K562 (cell line): ENCODE results near the gene PRKAG2. TPM values are rescaled to one million over a fixed set of nuclear protein-coding genes. Genes with fewer than 3 reads are reported as not detected.

ENCODE experiments used
- BRD4 ChIP-seq: fragments of 200-600 bp; sonication (generic); IDR thresholded peaks from 2 replicates; pipeline ENCODE4 v1.6.1; 2017; ENCODE audit warnings: inconsistent platforms
- BRF1 ChIP-seq: IDR thresholded peaks from 3 replicates; pipeline ENCODE4 v1.6.1; 2011; ENCODE audit warnings: borderline replicate concordance, mild to moderate bottlenecking; ENCODE audit not compliant: insufficient read length; ENCODE audit errors: extremely low read depth
- CEBPG ChIP-seq, 3 experiments: fragments of 200-800 bp in 1 of 3; sonication (Bioruptor generic) in 1 of 3; sonication (generic) in 1 of 3; formaldehyde crosslinking in 1 of 3; IDR thresholded peaks in 2 of 3; conservative IDR thresholded peaks in 1 of 3; 2 replicates each; pipeline versions ENCODE4 v1.6.1 to v1.8.0; 2016 to 2022; ENCODE audit warnings: missing compliant biosample characterization in 2 of 3, missing genetic modification characterization in 2 of 3, mild to moderate bottlenecking in 1 of 3, missing genetic modification reagents in 1 of 3
- CXXC5 ChIP-seq: fragments of 250-450 bp; sonication (Bioruptor Pico); IDR thresholded peaks from 2 replicates; pipeline ENCODE4 v1.8.0; 2022; ENCODE audit warnings: inconsistent platforms, mild to moderate bottlenecking, moderate library complexity
- E2F6 ChIP-seq, 2 experiments: IDR thresholded peaks; 2 replicates each; pipeline ENCODE4 v1.6.1; 2011; ENCODE audit warnings: borderline replicate concordance in 1 of 2, control low read depth in 1 of 2, low read depth in 1 of 2, low read length in 1 of 2, mild to moderate bottlenecking in 1 of 2, mixed read lengths in 1 of 2, moderate library complexity in 1 of 2; ENCODE audit not compliant: insufficient read depth in 1 of 2, insufficient read length in 1 of 2, poor library complexity in 1 of 2, severe bottlenecking in 1 of 2; ENCODE audit errors: extremely low read depth in 1 of 2
- ETV5 ChIP-seq: sonication (generic); formaldehyde crosslinking; IDR thresholded peaks from 2 replicates; pipeline ENCODE4 v1.4.0; 2020; ENCODE audit warnings: low read depth, mild to moderate bottlenecking, missing genetic modification reagents
- FOXO4 ChIP-seq: fragments of 450-650 bp; formaldehyde crosslinking; IDR thresholded peaks from 2 replicates; pipeline ENCODE4 v1.4.0; 2020; ENCODE audit warnings: mild to moderate bottlenecking, moderate library complexity
- HIVEP1 ChIP-seq: fragments of 250-450 bp; sonication (Bioruptor Pico); IDR thresholded peaks from 2 replicates; pipeline ENCODE4 v1.4.0; 2020; ENCODE audit warnings: mild to moderate bottlenecking
- IFI16 ChIP-seq: fragments of 250-450 bp; sonication (Bioruptor Pico); IDR thresholded peaks from 2 replicates; pipeline ENCODE4 v2.1.2; 2022; ENCODE audit warnings: mild to moderate bottlenecking, inconsistent platforms
- NONO ChIP-seq, 2 experiments: fragments of 200-400 bp in 1 of 2; fragments of 450-650 bp in 1 of 2; formaldehyde crosslinking in 1 of 2; IDR thresholded peaks; 2 replicates each; pipeline ENCODE4 v1.6.1; 2017; ENCODE audit warnings: low read depth in 2 of 2, mild to moderate bottlenecking in 2 of 2, moderate library complexity in 2 of 2, low read length in 1 of 2
- NR1H2 ChIP-seq: sonication (generic); formaldehyde crosslinking; IDR thresholded peaks from 2 replicates; pipeline ENCODE4 v1.4.0; 2020; ENCODE audit warnings: mild to moderate bottlenecking, missing genetic modification reagents
- RNF2 ChIP-seq: sonication (generic); IDR thresholded peaks from 2 replicates; pipeline ENCODE4 v1.6.1; 2016
- SFPQ ChIP-seq: fragments of 200-400 bp; formaldehyde crosslinking; IDR thresholded peaks from 2 replicates; pipeline ENCODE4 v1.6.1; 2017; ENCODE audit warnings: mild to moderate bottlenecking, low read depth, low read length, moderate library complexity
- SRSF1 ChIP-seq: fragments of 200-400 bp; formaldehyde crosslinking; IDR thresholded peaks from 2 replicates; pipeline ENCODE4 v1.6.1; 2017; ENCODE audit warnings: mild to moderate bottlenecking, low read depth, low read length, moderate library complexity
- STAT5A ChIP-seq: IDR thresholded peaks from 2 replicates; pipeline ENCODE4 v1.6.1; 2012; ENCODE audit warnings: low read length, inconsistent platforms, borderline replicate concordance
- ZC3H11A ChIP-seq: IDR thresholded peaks from 2 replicates; pipeline ENCODE4 v1.6.1; 2012; ENCODE audit warnings: low read depth, low read length, improper control_type of control experiment
- ZFPM2 ChIP-seq: fragments of 250-450 bp; sonication (Bioruptor Pico); IDR thresholded peaks from 2 replicates; pipeline ENCODE4 v1.5.1; 2022; ENCODE audit warnings: mild to moderate bottlenecking
- ZHX1 ChIP-seq: fragments of 150-350 bp; conservative IDR thresholded peaks from 2 replicates; pipeline ENCODE4 v1.6.1; 2014; ENCODE audit warnings: low read length
- ZNF121 ChIP-seq: sonication (generic); formaldehyde crosslinking; conservative IDR thresholded peaks from 2 replicates; pipeline ENCODE4 v1.8.0; 2022; ENCODE audit warnings: missing genetic modification reagents
- ZNF717 ChIP-seq: fragments of 250-450 bp; sonication (Bioruptor Pico); IDR thresholded peaks from 2 replicates; pipeline ENCODE4 v1.5.0; 2021
- ZNF77 ChIP-seq: fragments of 250-450 bp; sonication (Bioruptor Pico); IDR thresholded peaks from 2 replicates; pipeline ENCODE4 v1.5.0; 2020
- polyA plus RNA-seq, 8 experiments: library from polyadenylated mRNA; depleted of rRNA in 4 of 8; stranded (reverse) in 5 of 8; unstranded in 3 of 8; fragments of >200 nt; fragmentation: Nextera tagmentation in 2 of 8; fragmentation: Illumina TruSeq in 1 of 8; extraction: Ambion mirVana in 2 of 8; extraction: Trizol in 1 of 8; gene quantifications; 2 replicates each; pipeline versions ENCODE4 v1.2.1 to v1.2.3, GENCODE V29; 2011 to 2014; ENCODE audit warnings: inconsistent platforms in 1 of 8, missing spikeins in 1 of 8
- total RNA-seq, 7 experiments: library from RNA; depleted of rRNA in 6 of 7; stranded (reverse); fragments of >200 nt in 6 of 7; fragmentation: Illumina TruSeq in 2 of 7; extraction: Trizol in 2 of 7; gene quantifications; 2 replicates each; pipeline versions ENCODE4 v1.2.1 to v1.2.3, GENCODE V29; 2011 to 2021; ENCODE audit warnings: low replicate concordance in 1 of 7

Gene PRKAG2
- total and polyA plus RNA-seq, 9 of the 15 experiments (the other 6 are each of a cell fraction or from before 2014, with no cell fraction given), result 0.99 to 5.6 (median 3.3) TPM

GRCh38 chr7:151631953-151632749 lies 244.8 kb downstream of the PRKAG2 start (continued):
- TF ChIP-seq NR1H2 (CRISPR knock-in tag) (no peak), HIVEP1 (CRISPR knock-in tag) (no peak), FOXO4 (CRISPR knock-in tag) (no peak), BRF1 (no peak), ZNF717 (CRISPR knock-in tag) (no peak), CXXC5 (peak; percentile 78), ZNF121 (CRISPR knock-in tag) (no peak), ETV5 (no peak), BRD4 (no peak), STAT5A (no peak), RNF2 (no peak), CEBPG (CRISPR knock-in tag; IDR thresholded peaks at IDR 0.05) (no peak), CEBPG (tag; conservative IDR thresholded peaks at IDR 0.05 in 1 of 2, IDR thresholded peaks at IDR 0.05 in 1 of 2) (no peak), ZNF77 (CRISPR knock-in tag) (no peak), SFPQ (no peak), ZC3H11A (no peak), E2F6 (IDR thresholded peaks at IDR 0.05; ENCODE audit: borderline replicate concordance in 1 of 2, extremely low read depth in 1 of 2, insufficient read depth in 1 of 2, insufficient read length in 1 of 2, low read depth in 1 of 2, low read length in 1 of 2, poor library complexity in 1 of 2, severe bottlenecking in 1 of 2) (peak; percentile 88 to 94), SRSF1 (no peak), ZHX1 (no peak), IFI16 (no peak), ZFPM2 (no peak), NONO (IDR thresholded peaks at IDR 0.05; ENCODE audit: low read depth in 2 of 2, low read length in 1 of 2) (peak in 1 of 2 experiments; percentile 97; a peak in 2 of 4 replicates)
